ENCODE measurements around the gene RASSF9. TPM values are rescaled to one million over a fixed set of nuclear protein-coding genes. Genes with fewer than 3 reads are reported as not detected.

Gene RASSF9
- total RNA-seq, 2 donors from 2014 or later = 1.3 to 4.4 TPM

- Histone ChIP-seq H3K27me3 (no peaks in the 10 kb centered on the region), H3K27ac (no peak overlapping the region), H3K9me3 (no peaks in the 10 kb centered on the region), H3K4me3 (no peak overlapping the region), H3K4me1 (peaks cover 27% of the 10 kb centered on the region), H3K36me3 (replicated peaks in 1 of 2; ENCODE audit: insufficient read depth in 1 of 2, low read depth in 2 of 2) (no peaks in the 10 kb centered on the region)
- ATAC-seq = peak; percentile 55
- TF ChIP-seq CTCF (IDR thresholded peaks at IDR 0.05) (no peak), POLR2A (IDR thresholded peaks at IDR 0.05) (no peak)
- DNase-seq = no peak
- intact Hi-C loops (cut with DNase I) = no loop called here
These were observed 10.5 kb downstream of the RASSF9 start for GRCh38 chr12:85825746-85826145.

DNA sequence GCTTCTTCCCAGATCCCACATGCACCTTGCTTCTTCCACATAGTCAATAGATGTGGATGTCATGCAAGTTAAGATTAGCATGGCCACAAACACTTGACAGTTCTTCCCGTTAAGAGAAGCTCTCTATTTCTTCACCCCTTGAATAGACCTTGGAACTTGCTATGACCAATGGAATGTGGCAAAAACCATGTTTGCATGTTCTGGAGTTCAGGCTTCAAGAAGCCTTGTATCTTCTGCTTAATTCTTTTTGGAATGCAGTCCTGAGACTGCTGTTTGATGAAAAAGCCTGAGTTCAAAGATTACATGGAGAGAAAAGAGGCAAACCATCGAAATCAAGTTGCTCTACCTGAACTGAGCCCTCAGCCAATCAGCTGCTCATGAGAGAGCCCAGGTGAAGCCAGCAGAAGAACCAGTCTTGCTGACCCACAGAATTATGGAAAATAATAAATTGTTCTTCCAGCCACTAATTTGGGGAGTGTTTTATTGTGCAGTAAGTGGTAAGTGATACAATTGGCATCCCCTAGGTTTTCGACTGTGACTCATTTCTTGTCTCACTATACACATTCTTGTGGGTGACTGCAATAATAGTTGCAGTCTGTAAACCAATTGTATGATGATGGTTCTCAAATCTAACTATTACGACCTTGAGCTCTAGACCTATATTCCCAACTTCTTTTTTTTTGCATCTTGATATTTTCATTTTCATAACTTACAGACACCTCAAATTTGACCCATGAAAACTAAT is 12.6 kb downstream of the RASSF9 start:
- intact Hi-C loops (cut with DNase I) = no loop called here
- no peak for TF ChIP-seq CTCF (IDR thresholded peaks at IDR 0.05)
- no peak for TF ChIP-seq POLR2A (IDR thresholded peaks at IDR 0.05)

DNA sequence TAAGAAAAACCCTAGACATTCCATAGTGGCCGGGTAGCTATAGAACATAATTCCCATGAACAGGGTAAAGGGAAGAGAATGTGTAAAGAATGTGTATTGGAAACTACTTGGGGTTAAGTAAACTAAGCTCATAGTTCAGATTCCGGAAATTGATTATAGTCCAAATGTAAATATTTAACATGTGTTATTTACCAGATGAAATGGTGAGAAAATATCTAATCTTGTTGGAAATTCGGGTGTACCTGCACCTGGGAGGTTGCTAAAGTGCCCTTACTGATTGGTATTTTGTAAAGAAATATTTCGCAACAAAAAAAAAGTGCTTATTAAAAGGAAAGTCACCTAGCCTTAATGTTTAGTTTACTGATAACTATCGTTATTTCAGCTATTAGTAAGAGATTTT is 14.4 kb downstream of the RASSF9 start:
- Histone ChIP-seq H3K4me3 (no peak overlapping the region), H3K27ac (peak overlapping the region in 2 of 4 donors; percentile 40 to 54), H3K4me1 (peaks cover 27% of the 10 kb centered on the region), H3K27me3 (no peaks in the 10 kb centered on the region), H3K36me3 (replicated peaks in 1 of 2; ENCODE audit: insufficient read depth in 1 of 2, low read depth in 2 of 2) (no peaks in the 10 kb centered on the region), H3K9me3 (no peaks in the 10 kb centered on the region)
- intact Hi-C loops (cut with DNase I) = no loop called here
- peak in 2 of 4 donors; percentile 39 to 40 for DNase-seq
- peak; percentile 74 for ATAC-seq
- 15 to 20% methylated on average over 5 of the region's 5 CpGs for WGBS, 2 donors
- TF ChIP-seq POLR2A (IDR thresholded peaks at IDR 0.05) (no peak), CTCF (IDR thresholded peaks at IDR 0.05) (no peak)

More for the DNA sequence above, 12.6 kb downstream of the RASSF9 start:
- 81 to 87% methylated on average over 4 of the region's 4 CpGs for WGBS, 2 donors
- Histone ChIP-seq H3K27ac (no peak overlapping the region), H3K4me1 (peaks cover 27% of the 10 kb centered on the region), H3K9me3 (no peaks in the 10 kb centered on the region), H3K27me3 (no peaks in the 10 kb centered on the region), H3K36me3 (replicated peaks in 1 of 2; ENCODE audit: insufficient read depth in 1 of 2, low read depth in 2 of 2) (no peaks in the 10 kb centered on the region), H3K4me3 (no peak overlapping the region)
- DNase-seq (no peak), ATAC-seq (no peak)

- no peak for ATAC-seq
- H3K4me3 ChIP-seq = no peak overlapping the region
- H3K27me3 ChIP-seq = no peaks in the 10 kb centered on the region
- TF ChIP-seq CTCF (IDR thresholded peaks at IDR 0.05) (no peak), POLR2A (IDR thresholded peaks at IDR 0.05) (no peak)
- intact Hi-C loops (cut with DNase I) = no loop called here
- no peaks in the 10 kb centered on the region for H3K9me3 ChIP-seq
- H3K36me3 ChIP-seq (replicated peaks in 1 of 2; ENCODE audit: insufficient read depth in 1 of 2, low read depth in 2 of 2) = no peaks in the 10 kb centered on the region
- DNase-seq = no peak
- peaks cover 27% of the 10 kb centered on the region for H3K4me1 ChIP-seq
- H3K27ac ChIP-seq = peak overlapping the region in 1 of 4 donors; percentile 54
These were observed 15.0 kb downstream of the RASSF9 start for GRCh38 chr12:85821206-85821605.

DNA sequence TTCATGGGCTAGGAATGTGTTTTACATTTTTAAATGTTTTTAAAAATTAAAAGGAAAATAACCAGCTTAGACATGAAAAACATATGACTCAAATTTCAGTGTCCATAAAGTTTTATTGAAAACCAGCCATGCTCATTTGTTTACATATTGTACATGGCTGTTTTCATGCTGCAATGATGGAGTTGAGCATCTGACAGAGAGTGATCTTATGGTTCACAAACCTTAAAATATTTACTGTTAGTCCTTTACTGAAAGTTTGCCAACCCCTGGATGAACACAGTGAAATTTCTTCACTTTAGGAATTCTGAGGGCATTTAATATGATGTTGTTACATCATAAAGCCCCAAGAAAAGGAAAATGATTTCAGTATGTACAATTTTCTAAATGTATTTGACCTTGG is 16.1 kb downstream of the RASSF9 start:
- ATAC-seq (no peak), DNase-seq (no peak)
- Histone ChIP-seq H3K4me1 (peaks cover 24% of the 10 kb centered on the region), H3K36me3 (replicated peaks in 1 of 2; ENCODE audit: insufficient read depth in 1 of 2, low read depth in 2 of 2) (no peaks in the 10 kb centered on the region), H3K27me3 (no peaks in the 10 kb centered on the region), H3K27ac (no peak overlapping the region), H3K4me3 (no peak overlapping the region), H3K9me3 (no peaks in the 10 kb centered on the region)
- TF ChIP-seq CTCF (IDR thresholded peaks at IDR 0.05) = no peak
- TF ChIP-seq POLR2A (IDR thresholded peaks at IDR 0.05) = no peak
- intact Hi-C loops (cut with DNase I) = no loop called here
